Right hindlimb (tissue), 1 donor: ENCODE measurements around the gene MLXIP.

ENCODE experiments used
- DNase-seq: peaks from one replicate; pipeline ENCODE4 v3.0.0-alpha.2; 2018

MLXIP gene

GRCh38 chr12:122192441-122192840 is 113.9 kb downstream of the MLXIP start:
- DNase-seq, result no peak

- no peak for DNase-seq
Observed at GRCh38 chr12:122194804-122195203, 116.2 kb downstream of the MLXIP start.

GRCh38 chr12:122195405-122195804 is 116.8 kb downstream of the MLXIP start:
- no peak for DNase-seq
